HG03175 (cell line): ENCODE measurements around the gene PPFIA1.
"Not testable (repeated sequence)": the region's sequence is repeated elsewhere in the genome, so short reads cannot be mapped to it uniquely, and the experiment has no call there.

ENCODE experiments used
- ATAC-seq: cut with Tn5 transposase; IDR thresholded peaks from one replicate; pipeline ENCODE4 v1.9.1; 2021; ENCODE audit warnings: mild to moderate bottlenecking, moderate library complexity; ENCODE audit not compliant: unreplicated experiment

The PPFIA1 gene

GRCh38 chr11:70292863-70293262, 22.4 kb downstream of the PPFIA1 start:
- ATAC-seq, result no peak

- not testable (repeated sequence) for ATAC-seq
These were observed 24.7 kb downstream of the PPFIA1 start for GRCh38 chr11:70295166-70295565.

- ATAC-seq, result no peak
These were observed 26.2 kb downstream of the PPFIA1 start for GRCh38 chr11:70296681-70297080.

- ATAC-seq, result no peak
These were observed 26.9 kb downstream of the PPFIA1 start for GRCh38 chr11:70297341-70297740.

GRCh38 chr11:70298243-70298915, 27.9 kb downstream of the PPFIA1 start:
- no peak for ATAC-seq

GRCh38 chr11:70299636-70300035, 29.1 kb downstream of the PPFIA1 start:
- ATAC-seq, result no peak

GRCh38 chr11:70301191-70301590, 30.7 kb downstream of the PPFIA1 start:
- ATAC-seq, result no peak

GRCh38 chr11:70301721-70302418, 31.4 kb downstream of the PPFIA1 start:
- no peak for ATAC-seq

GRCh38 chr11:70302419-70302752, 31.9 kb downstream of the PPFIA1 start:
- no peak for ATAC-seq

- no peak for ATAC-seq
These were observed 32.6 kb downstream of the PPFIA1 start for GRCh38 chr11:70303070-70303469.

GRCh38 chr11:70304208-70304603, 33.7 kb downstream of the PPFIA1 start:
- ATAC-seq, result no peak

- ATAC-seq, result no peak
These were observed 35.0 kb downstream of the PPFIA1 start for GRCh38 chr11:70305501-70305900.

GRCh38 chr11:70306586-70307033, 36.1 kb downstream of the PPFIA1 start:
- no peak for ATAC-seq

- ATAC-seq, result no peak
These were observed 36.7 kb downstream of the PPFIA1 start for GRCh38 chr11:70307176-70307575.

- ATAC-seq, result no peak
These were observed 41.1 kb downstream of the PPFIA1 start for GRCh38 chr11:70311616-70312015.

GRCh38 chr11:70312401-70313357, 42.2 kb downstream of the PPFIA1 start:
- no peak for ATAC-seq

GRCh38 chr11:70313945-70314344, 43.5 kb downstream of the PPFIA1 start:
- no peak for ATAC-seq

GRCh38 chr11:70314730-70315129, 44.2 kb downstream of the PPFIA1 start:
- no peak for ATAC-seq

GRCh38 chr11:70315716-70316115, 45.2 kb downstream of the PPFIA1 start:
- no peak for ATAC-seq

- ATAC-seq, result no peak
These were observed 47.3 kb downstream of the PPFIA1 start for GRCh38 chr11:70317581-70318305.
